Heart left ventricle (tissue), 16 donors: ENCODE results near the gene DLX2. TPM values are rescaled to one million over a fixed set of nuclear protein-coding genes. Genes with fewer than 3 reads are reported as not detected.
A peak's percentile ranks its signal among the peaks of the same experiment; 100 is the strongest.

ENCODE experiments used
- ATAC-seq, 4 donors: fragments of 200-7000 bp; cut with Tn5 transposase; one replicate each; pipeline ENCODE4 v1.9.1; 2020 to 2022; ENCODE audit warnings: moderate library complexity in 4 of 4, mild to moderate bottlenecking in 3 of 4, moderate number of reproducible peaks in 1 of 4
- DNase-seq, 5 donors: peaks; one replicate each; pipeline ENCODE4 v3.0.0-alpha.2; 2020
- H3K27ac ChIP-seq, 12 donors: fragments of 200-600 bp; sonication (generic) in 4 of 12; one replicate each; pipeline versions ENCODE4 v1.5.0 to v1.8.0; 2016 to 2022; ENCODE audit warnings: mild to moderate bottlenecking in 2 of 12
- H3K27me3 ChIP-seq, 9 donors: fragments of 200-600 bp; sonication (generic) in 2 of 9; one replicate each; pipeline versions ENCODE4 v1.5.1 to v1.8.0; 2016 to 2022; ENCODE audit warnings: mild to moderate bottlenecking in 3 of 9
- H3K36me3 ChIP-seq, 9 donors: fragments of 200-600 bp; sonication (generic) in 2 of 9; one replicate each; pipeline versions ENCODE4 v1.5.0 to v1.8.0; 2018 to 2022; ENCODE audit warnings: mild to moderate bottlenecking in 2 of 9
- H3K4me1 ChIP-seq, 12 donors: fragments of 200-600 bp; sonication (generic) in 4 of 12; one replicate each; pipeline versions ENCODE4 v1.5.0 to v1.8.0; 2016 to 2022; ENCODE audit warnings: mild to moderate bottlenecking in 3 of 12
- H3K4me3 ChIP-seq, 12 donors: fragments of 200-600 bp; sonication (generic) in 4 of 12; one replicate each; pipeline versions ENCODE4 v1.5.0 to v1.8.0; 2017 to 2022; ENCODE audit warnings: mild to moderate bottlenecking in 9 of 12, moderate library complexity in 4 of 12
- H3K9me3 ChIP-seq, 12 donors: fragments of 200-600 bp; sonication (generic) in 4 of 12; one replicate each; pipeline versions ENCODE4 v1.5.0 to v1.8.0; 2016 to 2022; ENCODE audit warnings: mild to moderate bottlenecking in 1 of 12
- POLR2A ChIP-seq, 2 donors: fragments of 450-650 bp; IDR thresholded peaks; one replicate each; pipeline ENCODE4 v1.6.1; 2017; ENCODE audit warnings: antibody characterized with exemption in 2 of 2, mild to moderate bottlenecking in 2 of 2, moderate library complexity in 2 of 2
- WGBS, 4 donors: extraction: QIAGEN DNeasy Blood & Tissue Kit in 2 of 4; methylation state at CpG; one replicate each; pipeline versions ENCODE4 v1.1.5 to v1.1.7; 2013 to 2018; 5-methylcytosine and 5-hydroxymethylcytosine counted together
- intact Hi-C, 10 donors: fragments of 100-400 bp; cut with DNase I; formaldehyde crosslinking; loops; one replicate each; pipeline versions ENCODE4 v1.11.1 to v1.14.2; 2022
- polyA plus RNA-seq, 2 donors: library from polyadenylated mRNA; stranded (reverse); fragments of 200-250 nt; gene quantifications; one replicate each; pipeline ENCODE4 v1.2.3, GENCODE V29; 2013
- total RNA-seq, 9 donors: library from RNA; depleted of rRNA in 2 of 9; stranded (reverse); fragments of >200 nt in 2 of 9; fragmentation: NEBNext Ultra II Directional in 3 of 9; extraction: Animal tissue kit (Norgen Biotek cat#: 25700) in 3 of 9; gene quantifications; one replicate each; pipeline versions ENCODE4 v1.1.0 to v1.2.4, GENCODE V29; 2016 to 2023
- TF ChIP-seq, protein P1 (sequence below), 12 donors: fragments of 200-600 bp; sonication (generic) in 4 of 12; IDR thresholded peaks; one replicate each; pipeline versions ENCODE4 v1.5.0 to v1.8.0; 2018 to 2022; ENCODE audit warnings: antibody characterized with exemption in 12 of 12, mild to moderate bottlenecking in 5 of 12
- donor health status: ischemic (EF 13 %, LVEDD 7.1; RV severe dilation, severe dysfunction).
- donor health status: healthy with polysubstance abuse.
- donor health status: DM: no; HTN: yes; CAD: no.
- donor health status: DM: no; HTN: no; CAD: no.
- donor health status: ischemic (EF 25% LVEDD 6.9; RV normal size, moderate dysfunction).
- donor health status: ischemic (EF 25% LVEDD 5.7; RV mildly dilated, moderate dysfunction).
- donor health status: healthy.
- donor health status: DM: yes; HTN: yes; CAD: no.
- donor health status: ischemic (EF 35%, LVEDD 5.7; RV mildly dilated, moderate dysfunction).
- donor health status: nonischemic (EF 11% LVEDD 7.7; RV severe dilation, severe dysfunction).
- donor health status: DM: yes; HTN: yes; CAD: no.
- donor health status: PGD.
- donor health status: ischemic (EF 29% LVEDD 5.4; RV normal size, mild dysfunction).
- donor health status: nonischemic (EF 23%, LVEDD 6.1; RV moderate dilation, normal function).

The DLX2 gene
- total and polyA plus RNA-seq, 11 donors = not detected

DNA sequence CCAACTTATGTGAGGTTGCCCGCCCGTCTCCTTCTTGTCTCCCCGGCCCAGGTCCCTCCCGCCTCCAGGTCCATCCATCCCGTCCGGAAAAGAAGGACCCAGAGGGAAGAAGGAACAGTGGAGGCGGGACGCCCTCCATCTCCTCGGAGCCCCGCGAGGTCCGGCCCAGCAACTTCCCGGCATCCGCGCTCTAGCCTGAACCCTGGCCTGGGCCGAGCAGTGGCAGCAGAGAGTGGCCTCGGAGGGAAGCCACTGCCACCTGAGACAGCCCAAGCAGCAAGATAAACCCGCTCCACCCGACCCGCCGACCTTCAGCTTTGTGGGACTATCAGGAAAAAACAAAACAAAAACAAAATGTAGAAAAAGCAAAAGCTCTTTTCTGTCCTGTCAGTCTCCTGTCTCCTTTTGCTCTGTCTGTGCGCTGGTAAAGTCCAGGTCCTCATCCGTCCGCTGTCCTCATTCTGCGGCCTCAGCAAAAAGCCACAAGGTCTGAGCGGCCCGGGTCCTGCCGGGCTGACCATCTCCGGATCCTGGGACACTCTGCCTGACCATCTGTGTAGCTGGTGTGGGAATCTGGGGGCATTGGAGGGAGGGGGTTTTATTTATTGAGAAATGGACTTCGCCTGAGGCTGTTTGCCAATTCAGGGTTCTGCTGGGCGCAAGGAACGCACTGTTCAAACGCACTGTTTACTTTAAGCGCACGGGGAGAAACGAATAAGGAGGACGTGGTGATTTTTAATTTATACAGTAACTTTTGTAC is 14.3 kb downstream of the DLX2 start:
- ATAC-seq (no peak), DNase-seq (no peak)
- intact Hi-C loops = loop anchor here in 2 of 10 donors (10.0 kb wide), 1 partner anchor 164 kb away; the partner anchor contains the start of gene HAT1 (in 2 of the 2)
- WGBS, 4 donors = 8 to 14% (median 12%) methylated on average over 22 to 37 of the region's 37 CpGs
- H3K4me1 ChIP-seq = peaks cover 3 to 50% (median 26%) of the 10 kb centered on the region in 12 donors
- H3K36me3 ChIP-seq = no peaks in the 10 kb centered on the region
- TF ChIP-seq, protein P1, sequence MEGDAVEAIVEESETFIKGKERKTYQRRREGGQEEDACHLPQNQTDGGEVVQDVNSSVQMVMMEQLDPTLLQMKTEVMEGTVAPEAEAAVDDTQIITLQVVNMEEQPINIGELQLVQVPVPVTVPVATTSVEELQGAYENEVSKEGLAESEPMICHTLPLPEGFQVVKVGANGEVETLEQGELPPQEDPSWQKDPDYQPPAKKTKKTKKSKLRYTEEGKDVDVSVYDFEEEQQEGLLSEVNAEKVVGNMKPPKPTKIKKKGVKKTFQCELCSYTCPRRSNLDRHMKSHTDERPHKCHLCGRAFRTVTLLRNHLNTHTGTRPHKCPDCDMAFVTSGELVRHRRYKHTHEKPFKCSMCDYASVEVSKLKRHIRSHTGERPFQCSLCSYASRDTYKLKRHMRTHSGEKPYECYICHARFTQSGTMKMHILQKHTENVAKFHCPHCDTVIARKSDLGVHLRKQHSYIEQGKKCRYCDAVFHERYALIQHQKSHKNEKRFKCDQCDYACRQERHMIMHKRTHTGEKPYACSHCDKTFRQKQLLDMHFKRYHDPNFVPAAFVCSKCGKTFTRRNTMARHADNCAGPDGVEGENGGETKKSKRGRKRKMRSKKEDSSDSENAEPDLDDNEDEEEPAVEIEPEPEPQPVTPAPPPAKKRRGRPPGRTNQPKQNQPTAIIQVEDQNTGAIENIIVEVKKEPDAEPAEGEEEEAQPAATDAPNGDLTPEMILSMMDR (IDR thresholded peaks at IDR 0.05) = no peak
- TF ChIP-seq POLR2A (IDR thresholded peaks at IDR 0.05) = no peak
- H3K9me3 ChIP-seq = no peaks in the 10 kb centered on the region
- H3K27ac ChIP-seq = no peak overlapping the region
- no peak overlapping the region for H3K4me3 ChIP-seq
- H3K27me3 ChIP-seq = peaks cover 94 to 100% (median 100%) of the 10 kb centered on the region in 9 donors

DNA sequence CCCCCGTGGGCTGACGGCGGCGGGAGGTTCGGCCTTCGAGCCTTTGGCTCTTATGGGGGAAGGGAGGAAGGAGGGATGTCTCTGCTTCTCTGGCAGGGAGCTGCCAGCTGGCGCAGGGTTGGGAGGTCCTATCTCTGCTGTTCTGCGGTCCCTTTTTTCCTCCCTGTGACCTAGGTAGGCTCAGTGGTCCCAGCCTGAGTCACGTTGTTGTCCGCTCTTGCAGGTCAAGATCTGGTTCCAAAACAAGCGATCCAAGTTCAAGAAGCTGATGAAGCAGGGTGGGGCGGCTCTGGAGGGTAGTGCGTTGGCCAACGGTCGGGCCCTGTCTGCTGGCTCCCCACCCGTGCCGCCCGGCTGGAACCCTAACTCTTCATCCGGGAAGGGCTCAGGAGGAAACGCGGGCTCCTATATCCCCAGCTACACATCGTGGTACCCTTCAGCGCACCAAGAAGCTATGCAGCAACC is 14.9 kb downstream of the DLX2 start:
- DNase-seq (peak in 1 of 5 donors; percentile 27), ATAC-seq (no peak)
- Histone ChIP-seq H3K27me3 (peaks cover 95 to 100% (median 100%) of the 10 kb centered on the region in 9 donors), H3K27ac (no peak overlapping the region), H3K4me1 (peaks cover 3 to 56% (median 26%) of the 10 kb centered on the region in 12 donors), H3K36me3 (no peaks in the 10 kb centered on the region), H3K9me3 (no peaks in the 10 kb centered on the region), H3K4me3 (no peak overlapping the region)
- 5 to 11% (median 10%) methylated on average over 21 to 23 of the region's 23 CpGs for WGBS, 4 donors
- no peak for TF ChIP-seq POLR2A (IDR thresholded peaks at IDR 0.05)
- TF ChIP-seq, protein P1 (IDR thresholded peaks at IDR 0.05) = no peak
- intact Hi-C loops = loop anchor here in 2 of 10 donors (10.0 kb wide), 1 partner anchor 163 kb away; the partner anchor contains the start of gene HAT1 (in 2 of the 2)

DNA sequence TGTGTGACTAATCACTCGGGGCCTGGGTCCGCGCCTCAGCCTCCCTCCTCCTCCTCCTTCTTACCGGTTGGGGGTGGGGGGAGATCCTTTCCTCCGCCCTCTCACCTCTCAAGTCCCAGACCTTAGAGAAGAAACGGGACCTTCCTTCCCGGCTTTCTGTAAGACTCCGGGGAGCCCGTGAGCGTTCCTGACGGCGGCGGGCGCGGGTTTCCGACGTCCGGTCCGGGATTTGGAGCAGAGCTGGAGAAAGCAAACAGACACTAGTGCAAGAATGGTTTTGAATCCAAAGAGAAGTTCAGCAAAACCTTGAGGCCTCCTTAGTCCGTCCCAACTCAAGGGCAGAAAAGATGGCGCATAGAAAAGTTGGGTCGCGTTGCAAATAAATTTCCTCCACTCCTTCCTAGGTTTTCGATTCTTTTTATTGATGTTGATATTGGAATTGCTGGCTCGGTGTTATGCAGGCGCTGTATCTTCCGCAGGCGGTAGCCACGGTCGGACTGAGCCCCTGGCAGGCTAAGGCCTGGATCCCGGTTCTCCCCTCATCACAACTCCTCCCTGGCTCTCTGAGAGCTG is 15.4 kb downstream of the DLX2 start:
- ATAC-seq = no peak
- no peak overlapping the region for H3K27ac ChIP-seq
- H3K4me1 ChIP-seq = peaks cover 3 to 61% (median 26%) of the 10 kb centered on the region in 12 donors
- no peaks in the 10 kb centered on the region for H3K36me3 ChIP-seq
- no peak overlapping the region for H3K4me3 ChIP-seq
- DNase-seq = peak in 1 of 5 donors; percentile 21
- WGBS, 4 donors = 4 to 12% (median 7%) methylated on average over 31 of the region's 31 CpGs
- peaks cover 95 to 100% (median 100%) of the 10 kb centered on the region in 9 donors for H3K27me3 ChIP-seq
- H3K9me3 ChIP-seq = no peaks in the 10 kb centered on the region
- intact Hi-C loops = loop anchor here in 2 of 10 donors (10.0 kb wide), 1 partner anchor 162 kb away; the partner anchor contains the start of gene HAT1 (in 2 of the 2)
- TF ChIP-seq, protein P1 (IDR thresholded peaks at IDR 0.05) = no peak
- TF ChIP-seq POLR2A (IDR thresholded peaks at IDR 0.05) = no peak
